ENCODE measurements around the gene NPAS3.

- TF ChIP-seq EZH2phosphoT487 (IDR thresholded peaks at IDR 0.05; ENCODE audit: low read depth) (no peak), CTCF (IDR thresholded peaks at IDR 0.05; ENCODE audit: low read depth, low read length) (no peak)
Observed at GRCh38 chr14:32932302-32932913, 6.3 kb upstream of the NPAS3 start.

All from OCI-LY3 (cell line).